SW 1271 (cell line): ENCODE measurements around the gene P3H2.
"Not testable (repeated sequence)": the region's sequence is repeated elsewhere in the genome, so short reads cannot be mapped to it uniquely, and the experiment has no call there.

Experiments
- DNase-seq, 2 experiments: peaks; one replicate each; lab custom pipeline; 2025; lab: John Stamatoyannopoulos, UW

The P3H2 gene

DNA sequence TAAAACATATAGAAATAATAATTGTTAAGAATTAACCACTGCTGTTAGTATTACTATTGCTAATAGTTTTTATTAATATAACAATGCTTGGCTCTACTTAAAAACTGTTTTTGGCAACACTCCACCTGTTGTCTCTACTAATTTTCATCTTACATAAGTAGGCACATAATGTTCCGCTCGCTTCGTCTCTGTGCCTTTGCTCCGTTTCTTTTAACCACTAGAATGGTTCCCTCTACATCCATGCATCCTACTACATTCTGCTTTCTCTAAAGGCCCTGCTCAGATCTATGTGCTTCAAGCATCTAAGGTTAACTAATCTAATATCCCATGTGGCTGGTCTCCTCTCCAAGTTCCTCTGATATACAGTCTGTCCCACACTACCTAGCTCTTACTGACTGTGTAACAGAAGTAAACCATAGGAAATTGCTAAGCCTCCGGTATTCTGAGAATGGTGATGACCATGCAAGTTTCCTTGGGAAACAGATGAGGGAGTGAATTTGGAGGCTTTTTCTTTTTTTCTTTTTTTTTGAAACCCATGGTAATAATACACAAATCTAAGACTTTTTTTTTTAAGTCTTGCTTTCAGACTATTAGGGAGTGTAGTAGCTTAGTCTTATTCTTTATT, 138.3 kb downstream of the P3H2 start:
- no peak for DNase-seq

DNA sequence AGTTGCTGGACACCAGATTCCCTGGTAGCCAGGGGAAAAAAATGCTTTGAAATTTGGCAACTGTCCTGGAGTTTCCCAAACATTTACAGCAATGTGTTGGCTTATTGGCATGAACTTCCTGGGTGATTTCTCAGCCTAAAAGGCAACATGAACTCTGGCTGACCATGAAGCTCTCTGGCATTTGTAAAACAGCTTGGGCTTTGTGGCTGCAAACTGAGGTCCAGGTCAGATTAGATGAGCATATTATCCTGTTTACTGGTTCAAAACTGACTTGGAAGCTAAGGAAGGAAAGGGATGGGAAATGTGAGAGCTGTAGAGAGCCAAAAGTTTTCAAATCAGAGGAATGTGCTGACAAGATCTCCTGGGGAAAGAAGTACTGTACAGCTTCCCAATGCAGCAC, 139.0 kb downstream of the P3H2 start:
- peak; percentile 32 to 85 for DNase-seq

DNA sequence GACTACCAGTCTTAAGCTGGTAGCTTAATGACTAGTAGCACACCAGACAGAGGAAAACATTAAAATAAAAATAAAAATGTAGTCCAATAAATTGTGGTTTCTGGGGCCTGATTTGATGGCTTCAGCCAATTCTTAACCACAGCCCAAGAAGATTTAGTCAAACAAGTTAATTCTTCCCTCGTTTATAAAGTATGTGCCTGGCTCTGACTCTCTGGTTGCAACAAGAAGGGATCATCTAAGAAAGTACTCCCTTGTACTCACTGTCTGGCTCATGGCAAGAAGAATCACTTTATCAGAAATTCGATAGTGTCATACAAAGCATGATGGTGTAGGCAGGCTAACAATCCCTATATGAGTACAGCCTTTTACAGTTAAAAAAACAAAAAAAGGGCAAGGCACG, 141.9 kb downstream of the P3H2 start:
- DNase-seq, result no peak

DNA sequence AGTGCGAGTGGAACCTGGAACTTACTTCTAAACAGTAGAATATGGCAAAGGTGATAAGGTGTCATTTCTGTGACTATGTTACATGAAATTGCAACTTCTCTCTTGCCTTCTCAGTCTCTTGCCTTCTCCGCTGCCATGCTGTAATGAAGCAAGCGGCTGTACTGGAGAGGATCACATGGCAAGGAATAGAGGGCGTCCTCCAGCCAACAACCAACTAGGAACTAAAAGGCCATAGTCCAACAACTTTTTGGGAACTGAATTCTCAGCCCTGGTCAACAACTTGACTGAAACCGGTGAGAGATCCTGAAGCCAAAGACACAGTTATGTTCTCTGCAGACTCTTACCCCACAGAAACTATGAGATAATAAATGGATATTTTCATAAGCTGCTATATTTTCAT, 143.5 kb downstream of the P3H2 start:
- DNase-seq, result no peak

DNA sequence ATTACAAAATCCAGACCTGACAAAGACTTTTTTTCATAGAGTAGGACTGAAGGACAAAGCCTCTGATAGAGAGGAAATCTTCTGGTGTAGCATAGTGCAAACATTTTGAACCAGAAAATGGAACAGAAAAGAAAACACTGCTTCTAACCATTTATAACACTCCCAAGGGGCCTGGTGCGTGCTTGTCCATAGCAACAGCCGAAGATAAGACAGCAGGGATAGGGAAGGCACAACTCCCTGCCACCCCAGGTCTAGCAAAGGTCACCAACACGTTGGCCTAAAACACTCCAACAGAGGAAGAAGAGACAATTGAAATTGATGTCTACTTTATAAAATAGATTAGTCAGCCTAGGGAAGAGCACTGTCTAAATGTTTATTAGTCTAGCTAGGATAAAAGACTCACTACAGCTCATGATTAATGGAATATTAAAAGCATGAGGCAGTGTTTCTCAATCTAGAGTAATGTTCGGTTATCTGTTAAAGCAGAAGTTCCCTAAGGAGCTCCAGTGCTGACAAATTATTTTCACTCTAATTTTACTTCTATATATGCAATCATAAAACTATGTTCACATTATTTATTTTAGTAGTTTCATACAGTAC, 145.2 kb downstream of the P3H2 start:
- DNase-seq, result no peak

DNA sequence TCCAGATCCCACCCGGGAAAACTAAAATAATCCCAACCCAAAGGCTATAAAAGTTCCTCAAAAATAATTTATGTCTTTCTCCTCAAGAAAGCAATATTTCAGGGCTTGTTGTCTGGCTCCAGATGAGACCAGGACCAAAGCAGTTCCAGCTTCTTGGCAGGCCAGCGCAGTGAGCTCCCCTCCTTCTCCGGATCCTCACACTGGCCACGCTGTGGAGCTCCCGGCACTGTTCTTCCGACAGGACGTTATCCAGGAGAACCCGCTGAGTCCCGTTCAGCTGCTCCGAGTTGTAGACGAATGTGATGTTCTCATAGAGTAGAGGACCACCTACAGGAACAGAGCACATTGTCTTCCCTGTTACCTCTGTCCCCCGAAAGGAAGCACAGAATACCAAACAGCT, 146.3 kb downstream of the P3H2 start:
- no peak for DNase-seq

DNA sequence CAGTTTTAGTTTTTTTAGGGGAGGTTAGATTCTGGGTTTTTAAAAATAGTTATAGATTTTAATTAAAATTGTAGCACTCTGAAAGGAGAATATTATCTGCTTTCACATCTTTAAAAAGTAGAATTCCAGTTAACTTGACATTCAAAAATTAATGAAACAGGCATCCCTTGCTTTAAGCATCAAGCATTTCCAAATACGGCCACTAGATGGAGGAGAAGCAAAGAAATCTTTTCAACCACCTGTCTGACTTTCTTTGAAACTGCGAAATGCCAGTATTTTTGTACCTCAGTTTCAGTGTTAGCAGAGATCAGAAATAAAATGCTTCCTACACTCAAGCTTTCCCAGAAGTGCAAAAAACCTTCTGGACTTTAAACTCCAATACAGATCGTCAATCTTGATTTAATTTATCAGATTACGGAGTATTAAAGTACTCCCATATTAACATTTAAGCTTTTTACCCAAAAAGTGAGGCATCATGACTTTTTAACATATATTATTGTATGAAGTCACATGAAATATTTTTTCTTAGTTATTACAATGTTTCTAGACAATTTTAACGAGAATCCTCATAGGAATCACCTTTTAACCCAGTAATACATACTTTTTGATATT, 153.3 kb downstream of the P3H2 start:
- DNase-seq, result peak; percentile 30 to 75

DNA sequence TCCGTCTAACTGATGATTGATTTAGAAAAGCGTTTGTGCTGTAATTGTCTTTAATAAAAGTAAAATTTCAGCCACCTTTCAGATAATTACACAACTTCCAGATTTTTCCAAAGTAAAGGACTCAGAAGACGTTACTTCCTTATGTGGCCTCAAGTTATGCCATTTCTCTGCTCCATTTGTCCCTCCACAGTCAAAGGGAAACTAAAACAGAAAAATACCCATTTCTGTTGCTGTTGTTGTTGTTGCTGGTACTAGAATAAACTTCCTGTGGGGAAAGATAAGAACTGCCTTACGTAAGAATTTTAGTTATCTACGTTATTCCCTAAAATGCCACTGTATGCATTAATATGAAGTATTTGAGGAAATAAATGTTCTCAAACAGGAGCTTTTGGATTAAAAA, 153.9 kb downstream of the P3H2 start:
- no peak for DNase-seq

DNA sequence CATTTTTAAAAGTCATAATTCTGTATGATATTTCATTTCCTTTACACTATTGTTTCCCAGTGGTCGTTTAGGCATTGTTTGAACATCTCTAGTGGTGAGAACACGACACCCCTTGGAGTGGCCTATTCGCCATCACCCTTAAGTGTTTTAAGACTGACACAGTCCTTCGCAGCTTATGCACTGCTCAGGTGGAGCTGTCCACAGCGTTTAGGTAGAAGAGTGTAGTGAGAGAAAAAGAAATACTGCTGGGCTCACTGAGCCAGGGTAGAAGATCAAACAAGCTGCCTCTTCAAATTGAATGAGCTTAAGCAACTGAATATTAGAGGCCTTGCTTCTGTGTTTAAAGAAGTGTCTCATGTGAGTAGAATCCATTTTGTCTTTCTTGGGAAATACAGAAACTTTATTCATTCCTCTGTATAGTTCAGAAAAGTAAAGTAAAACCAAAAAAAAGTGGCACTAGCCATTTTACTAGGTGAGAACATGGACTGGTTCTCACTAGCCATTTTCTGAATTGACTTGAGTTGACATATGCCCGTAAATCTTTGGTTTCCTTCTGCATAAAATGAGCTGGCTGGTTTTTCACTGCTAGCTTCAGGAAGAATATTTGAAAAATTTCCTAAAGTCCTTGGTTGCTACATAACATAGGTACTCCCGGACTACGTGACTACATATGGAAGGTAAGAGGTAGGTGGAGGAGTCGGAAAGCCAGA, 155.9 kb downstream of the P3H2 start:
- DNase-seq, result no peak

DNA sequence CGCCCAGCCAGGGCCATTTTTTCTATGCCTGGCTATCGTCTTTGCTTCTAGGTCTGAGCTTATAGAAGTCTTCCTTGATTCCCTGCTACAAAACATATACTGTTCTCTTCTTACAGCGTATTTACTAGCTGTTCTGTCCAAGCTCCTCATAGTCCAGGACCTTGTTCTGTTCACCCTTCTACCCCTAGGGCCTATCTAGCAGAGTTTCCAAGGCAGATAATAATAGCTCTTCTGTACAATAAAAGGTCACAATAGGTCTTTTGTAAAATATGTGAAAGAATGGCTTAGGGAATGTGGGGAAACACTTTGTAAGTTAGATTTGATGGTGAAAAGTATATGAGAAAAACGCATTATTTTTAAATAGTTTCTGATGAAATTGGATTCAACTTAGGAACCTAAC, 158.2 kb downstream of the P3H2 start:
- DNase-seq, result no peak

DNA sequence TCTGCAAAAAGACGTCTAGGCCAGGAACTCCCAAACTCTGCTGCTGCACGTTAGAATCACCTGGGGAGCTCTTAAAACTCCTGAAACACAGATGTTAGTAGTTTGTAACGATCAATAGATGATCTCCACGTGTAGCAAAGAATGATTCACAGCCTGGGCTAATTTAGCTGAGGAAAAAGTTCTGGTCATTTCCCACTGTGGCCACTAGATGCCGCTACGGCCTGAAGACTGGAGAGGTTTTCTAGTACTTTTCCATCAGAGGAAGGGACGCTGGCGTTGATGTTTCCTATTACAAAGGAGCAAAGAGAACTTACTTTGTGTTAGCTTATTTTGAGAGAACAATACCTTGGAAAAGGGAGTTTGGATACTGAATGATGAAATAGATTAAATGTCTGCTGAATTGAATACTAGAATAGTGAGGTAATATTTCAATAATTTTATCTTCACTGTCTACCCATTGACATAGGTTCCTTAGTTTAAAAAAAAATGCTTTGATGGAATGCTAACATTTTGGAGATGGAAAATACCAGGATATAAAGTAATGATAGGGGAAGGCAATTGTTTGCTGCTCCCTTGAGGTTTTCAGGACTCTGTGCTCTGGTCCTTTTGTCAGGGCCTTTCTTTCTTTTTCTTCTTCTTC, 159.1 kb downstream of the P3H2 start:
- DNase-seq, result peak; percentile 38 to 83

DNA sequence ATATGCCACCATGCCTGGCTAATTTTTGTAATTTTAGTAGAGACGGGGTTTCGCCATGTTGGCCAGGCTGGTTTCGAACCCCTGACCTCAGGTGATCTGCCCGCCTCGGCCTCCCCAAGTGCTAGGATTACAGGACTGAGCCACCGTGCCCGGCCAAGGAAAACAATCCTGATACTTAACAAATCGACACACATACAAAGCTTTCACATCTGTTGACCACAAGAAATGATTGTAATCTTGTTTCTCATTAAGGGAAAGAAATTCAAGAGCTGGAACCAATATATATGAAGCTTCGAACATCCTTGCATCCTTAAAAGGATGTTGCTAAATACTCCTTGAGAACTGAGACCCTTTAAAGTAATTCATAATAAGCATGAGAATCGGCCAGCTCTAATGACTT, 159.6 kb downstream of the P3H2 start:
- not testable (repeated sequence) for DNase-seq

DNA sequence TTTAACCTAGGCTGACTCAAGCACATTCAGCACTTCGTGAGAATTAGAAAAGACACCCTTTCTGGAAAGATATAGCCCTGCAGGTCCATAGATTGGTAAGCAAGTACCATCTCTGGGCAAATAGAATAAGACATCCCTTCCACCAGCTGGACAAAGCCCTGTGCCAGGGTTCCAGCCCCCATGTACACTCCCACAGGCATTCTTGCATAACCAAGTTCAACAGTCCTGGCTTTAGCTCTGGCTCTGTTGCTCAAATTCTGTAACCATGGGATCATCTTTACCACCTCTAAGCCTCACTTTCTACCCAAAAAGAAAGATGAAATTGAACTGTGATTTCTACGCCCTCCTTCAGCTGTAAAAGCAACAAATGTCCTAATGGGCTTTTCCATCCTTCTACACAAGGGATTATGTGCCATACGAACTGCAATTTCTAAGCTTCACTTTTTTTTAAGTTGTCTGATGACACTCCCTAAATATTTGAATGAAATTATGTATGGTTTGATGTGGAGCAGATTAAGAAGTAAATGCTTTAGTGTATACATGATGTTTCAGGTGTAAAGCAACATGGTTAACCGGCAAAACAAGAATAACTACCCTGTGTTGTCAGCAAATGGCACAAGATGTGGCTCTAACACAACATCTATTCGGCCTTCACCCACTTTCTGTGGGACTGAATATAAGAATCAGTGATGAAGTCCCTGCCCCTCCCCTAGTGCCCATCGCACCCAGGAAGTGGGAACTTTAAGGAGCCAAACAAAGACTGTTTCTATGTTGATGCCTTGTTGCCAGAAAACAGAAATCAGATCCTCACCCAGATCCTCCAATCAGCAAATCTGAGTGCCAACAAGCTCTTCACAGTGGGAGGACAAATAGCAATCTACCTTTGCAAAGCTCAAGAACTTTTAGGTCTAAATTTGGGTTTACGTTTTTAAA, 165.7 kb downstream of the P3H2 start:
- DNase-seq, result no peak

DNA sequence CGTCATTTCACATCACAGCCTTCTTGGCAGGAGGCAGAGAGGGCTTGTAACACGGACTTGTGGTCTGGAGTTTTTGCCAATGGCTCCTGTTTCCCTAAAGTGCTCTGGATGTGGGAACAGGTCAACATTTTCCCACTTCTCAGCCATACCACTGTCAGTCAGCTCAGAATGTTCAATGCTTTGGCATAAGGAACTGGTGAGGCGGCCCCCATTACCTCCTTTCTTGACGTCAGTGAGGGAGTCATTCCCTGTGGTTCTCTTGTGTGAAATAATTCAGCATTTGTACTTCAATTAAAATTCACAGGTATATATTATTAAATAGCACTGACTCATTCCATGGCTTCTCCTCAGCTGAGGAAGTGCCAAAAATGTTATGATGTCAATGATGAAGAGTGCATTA, 167.1 kb downstream of the P3H2 start:
- no peak for DNase-seq

DNA sequence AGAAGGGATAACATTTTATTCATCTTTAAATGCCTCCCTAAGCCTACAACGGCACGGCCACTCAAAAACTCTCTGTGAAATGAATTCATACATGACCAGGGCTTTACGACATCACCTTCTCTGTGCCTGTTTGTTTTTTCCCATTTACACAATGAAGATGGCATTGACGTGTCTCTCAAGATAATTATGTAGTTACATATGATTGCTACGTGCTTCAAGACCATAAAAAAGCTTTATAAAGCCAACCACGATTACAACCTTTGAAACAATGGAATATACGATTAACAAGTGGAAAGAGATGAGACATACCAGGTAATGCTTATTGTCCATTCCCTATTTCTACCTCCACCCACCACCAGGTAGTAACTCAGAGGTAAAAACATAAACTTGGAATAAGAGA, 168.4 kb downstream of the P3H2 start:
- DNase-seq, result no peak

DNA sequence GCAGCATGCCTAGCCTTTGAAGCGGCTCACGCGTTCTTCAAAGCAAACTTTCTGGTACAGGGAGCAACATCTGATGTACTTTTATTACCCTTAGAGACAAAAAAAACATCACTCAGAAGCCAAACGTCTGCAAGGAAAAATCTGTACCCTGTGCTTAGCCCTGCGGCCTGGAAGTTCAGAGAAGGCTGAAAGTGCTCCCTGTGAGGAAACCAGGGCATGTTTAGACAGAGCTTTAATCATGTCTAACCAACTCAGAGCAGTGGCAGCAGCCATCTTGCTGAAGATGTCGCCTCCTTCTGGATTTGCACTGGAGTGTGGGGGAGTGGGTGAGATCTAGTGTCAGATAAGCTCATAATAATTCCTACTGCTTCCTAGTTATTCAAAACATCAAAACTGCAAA, 170.4 kb downstream of the P3H2 start:
- no peak for DNase-seq

DNA sequence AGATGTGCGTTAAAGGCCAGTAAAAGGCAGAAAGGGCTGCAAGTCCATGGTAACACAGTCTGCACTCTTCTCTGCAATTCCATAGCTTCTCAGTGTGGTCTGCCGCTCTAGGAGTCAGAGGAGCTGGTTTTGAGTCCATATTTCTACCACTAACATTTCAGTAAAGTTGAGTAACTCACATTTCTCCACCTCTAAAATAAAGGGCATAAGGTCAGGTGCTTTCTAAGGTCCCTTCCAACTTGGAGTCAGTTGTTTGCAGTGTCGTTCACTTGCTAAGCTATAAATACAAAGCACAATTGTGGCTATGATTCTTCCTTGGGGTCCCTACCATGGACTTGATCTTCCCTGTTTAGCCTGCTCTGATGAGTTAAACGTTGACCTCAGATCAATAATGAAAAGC, 171.1 kb downstream of the P3H2 start:
- no peak for DNase-seq

DNA sequence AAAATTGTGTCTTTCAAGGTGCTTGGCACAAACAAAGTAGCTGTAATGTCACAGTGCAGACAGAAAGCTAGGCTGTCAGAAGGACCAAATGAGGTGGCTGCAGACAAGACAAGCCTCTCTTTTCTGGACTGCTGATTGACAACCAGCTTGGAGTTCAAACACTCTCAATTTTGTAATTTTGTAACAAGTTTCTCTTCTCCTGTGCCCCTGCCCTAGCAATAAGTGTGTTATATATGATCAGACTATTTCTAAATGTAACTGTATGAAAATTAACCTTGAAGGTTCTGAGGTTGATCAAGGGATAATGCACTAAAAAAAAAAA, 172.0 kb downstream of the P3H2 start:
- no peak for DNase-seq

DNA sequence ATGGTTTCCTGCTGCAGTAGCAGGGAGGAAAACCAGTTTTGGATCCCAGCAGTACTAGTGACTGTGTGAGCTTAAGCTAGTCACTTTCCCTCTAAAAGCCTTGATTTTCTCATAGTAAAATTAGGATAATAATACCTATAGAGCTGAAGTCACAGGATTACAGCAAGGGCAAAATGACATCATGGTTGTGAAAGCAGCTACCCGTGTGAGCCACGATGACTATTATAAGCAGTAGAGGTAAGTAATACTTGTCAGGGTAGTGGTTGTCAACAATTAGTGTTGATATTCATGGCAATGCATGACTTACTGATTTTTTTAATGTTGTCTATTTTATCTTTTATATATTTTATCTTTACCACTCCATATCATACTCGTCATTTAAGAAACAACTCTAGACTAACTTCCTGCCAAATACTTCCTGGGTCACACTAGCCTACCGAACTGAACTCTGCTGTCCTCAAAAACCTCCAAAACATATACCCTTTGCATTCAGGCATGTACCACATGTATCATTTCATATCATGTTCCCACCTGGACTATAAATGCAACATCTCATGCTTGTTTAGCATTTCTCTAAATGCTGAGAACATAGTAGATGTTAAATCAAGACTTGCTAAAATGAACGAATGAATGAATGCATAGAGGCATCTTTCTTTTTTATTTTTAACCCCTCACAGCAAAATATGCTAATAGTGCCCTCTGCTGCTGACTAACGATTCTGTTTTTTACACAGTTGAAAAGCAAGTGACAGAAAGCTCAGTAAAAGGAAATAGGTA, 172.6 kb downstream of the P3H2 start:
- DNase-seq, result peak in 1 of 2 experiments; percentile 68

DNA sequence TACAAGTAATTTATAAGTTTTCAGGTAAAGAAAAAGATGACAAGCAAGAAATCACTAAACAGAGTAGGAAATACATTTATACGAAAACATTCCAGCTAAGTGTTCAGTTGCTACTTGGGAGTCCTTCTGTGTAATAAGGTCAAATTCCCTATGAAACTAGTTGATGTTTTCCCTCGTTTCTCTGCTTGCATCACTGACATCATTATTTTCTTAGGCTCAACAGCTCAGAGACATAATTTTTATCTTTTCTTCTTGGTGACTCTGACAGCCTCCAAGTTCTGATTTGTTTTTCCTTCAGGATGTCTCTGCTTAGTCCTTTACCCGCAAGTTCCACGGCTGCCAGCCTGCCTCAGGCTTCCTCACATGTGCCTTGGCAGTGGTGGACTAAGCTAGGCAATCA, 173.6 kb downstream of the P3H2 start:
- no peak for DNase-seq
